K562 (cell line): Measurements from ENCODE around the gene PRXL2A. TPM values are rescaled to one million over a fixed set of nuclear protein-coding genes. Genes with fewer than 3 reads are reported as not detected.

ENCODE experiments used
- ATAC-seq: fragments of 200-7000 bp; cut with Tn5 transposase; 3 replicates; pipeline ENCODE4 v1.9.1; 2020; ENCODE audit warnings: moderate library complexity
- BruUV-seq: library from RNA; stranded (reverse); fragments of 400-500 nt; replicated peaks from 2 replicates; lab custom pipeline; 2021; lab: Mats Ljungman, UMichigan
- CTCF ChIA-PET: fragments of 300-600 bp; formaldehyde crosslinking; extraction: SDS; loops from one replicate; lab custom pipeline; 2021; ENCODE audit warnings: low intra/inter-chr PET ratio; lab: Yijun Ruan, JAX
- POLR2A ChIA-PET: fragments of 300-600, 350-650 bp; sonication (Branson Sonifier 250); formaldehyde crosslinking; extraction: SDS; loops from one replicate; lab custom pipeline; 2021; ENCODE audit warnings: antibody characterized with exemption, inconsistent platforms; lab: Yijun Ruan, JAX
- DNase-seq, 4 experiments: peaks; one replicate each; pipeline versions ENCODE4 v3.0.0 to v3.0.0-alpha.2; 2011 to 2018; ENCODE audit warnings: low spot score in 3 of 4, mixed read lengths in 3 of 4; ENCODE audit errors: extremely low read depth in 1 of 4
- FAIRE-seq: peaks from 2 replicates; lab custom pipeline; 2011; peaks lifted over from hg19 to GRCh38; lab: Jason Lieb, UNC
- H2AFZ ChIP-seq: 2 replicates; pipeline ENCODE4 v1.6.0; 2011; ENCODE audit warnings: low read depth, low read length, control low read depth, inconsistent platforms
- H3K27ac ChIP-seq: fragments of 200-600 bp; 3 replicates; pipeline ENCODE4 v1.8.0; 2011; ENCODE audit warnings: low read depth, mild to moderate bottlenecking, control low read depth, inconsistent platforms, low read length, moderate library complexity, mixed read lengths; ENCODE audit errors: extremely low read depth
- H3K27me3 ChIP-seq, 2 experiments: fragments of 300-600 bp in 1 of 2; 2 replicates in 1 of 2; 3 replicates in 1 of 2; pipeline versions ENCODE4 v1.6.0 to v1.8.0; 2011; ENCODE audit warnings: inconsistent platforms in 2 of 2, low read length in 2 of 2, mild to moderate bottlenecking in 1 of 2, mixed read lengths in 1 of 2, moderate library complexity in 1 of 2; ENCODE audit not compliant: control insufficient read depth in 2 of 2, insufficient read depth in 2 of 2
- H3K36me3 ChIP-seq: fragments of 300-600 bp; 3 replicates; pipeline ENCODE4 v1.8.0; 2011; ENCODE audit warnings: mild to moderate bottlenecking, low read length, inconsistent platforms; ENCODE audit not compliant: control insufficient read depth, insufficient read depth
- H3K4me1 ChIP-seq, 2 experiments: fragments of 200-600 bp in 1 of 2; replicated peaks in 1 of 2; 2 replicates in 1 of 2; 3 replicates in 1 of 2; pipeline versions ENCODE4 v1.5.1 to v1.8.0; 2011; ENCODE audit warnings: inconsistent platforms in 2 of 2, low read length in 2 of 2, mild to moderate bottlenecking in 1 of 2, mixed read lengths in 1 of 2, moderate library complexity in 1 of 2; ENCODE audit not compliant: control insufficient read depth in 2 of 2, insufficient read depth in 2 of 2
- H3K4me2 ChIP-seq: 2 replicates; pipeline ENCODE4 v1.6.1; 2011; ENCODE audit warnings: low read length, control low read depth, inconsistent platforms, mixed read lengths; ENCODE audit not compliant: insufficient read depth
- H3K4me3 ChIP-seq: fragments of 200-600 bp; sonication (generic), shearing (Covaris generic); 2 replicates; pipeline ENCODE4 v1.5.1; 2016; ENCODE audit warnings: control low read depth, inconsistent platforms
- H3K79me2 ChIP-seq: fragments of 200-600 bp; 3 replicates; pipeline ENCODE4 v1.8.0; 2011; ENCODE audit warnings: low read length, inconsistent platforms; ENCODE audit not compliant: control insufficient read depth, insufficient read depth
- H3K9ac ChIP-seq, 2 experiments: 2 replicates each; pipeline versions ENCODE4 v1.6.0 to v1.6.1; 2011; ENCODE audit warnings: low read depth in 2 of 2, low read length in 2 of 2, control low read depth in 1 of 2, inconsistent platforms in 1 of 2, mild to moderate bottlenecking in 1 of 2, mixed read lengths in 1 of 2; ENCODE audit not compliant: insufficient read depth in 1 of 2
- H3K9me1 ChIP-seq: one replicate; pipeline ENCODE4 v1.6.0; 2011; ENCODE audit warnings: inconsistent platforms, mild to moderate bottlenecking, low read length, moderate library complexity; ENCODE audit not compliant: control insufficient read depth, insufficient read depth
- H3K9me3 ChIP-seq: replicated peaks from 2 replicates; pipeline ENCODE4 v1.5.1; 2011; ENCODE audit warnings: low read depth, low read length, inconsistent platforms; ENCODE audit not compliant: control insufficient read depth, insufficient read depth
- H4K20me1 ChIP-seq: replicated peaks from 2 replicates; pipeline ENCODE4 v1.6.1; 2011; ENCODE audit warnings: low read length, inconsistent platforms, mixed read lengths; ENCODE audit not compliant: control insufficient read depth, insufficient read depth
- BRF1 ChIP-seq: IDR thresholded peaks from 3 replicates; pipeline ENCODE4 v1.6.1; 2011; ENCODE audit warnings: borderline replicate concordance, mild to moderate bottlenecking; ENCODE audit not compliant: insufficient read length; ENCODE audit errors: extremely low read depth
- XRCC3 ChIP-seq: fragments of 450-650 bp; IDR thresholded peaks from 2 replicates; pipeline ENCODE4 v1.6.1; 2017; ENCODE audit warnings: mild to moderate bottlenecking, moderate library complexity
- ZBTB12 ChIP-seq: fragments of 250-450 bp; sonication (Bioruptor Pico); IDR thresholded peaks from 2 replicates; pipeline ENCODE4 v1.4.0; 2020
- ZNF184 ChIP-seq: sonication (generic); formaldehyde crosslinking; IDR thresholded peaks from 2 replicates; pipeline ENCODE4 v1.5.0; 2020; ENCODE audit warnings: missing genetic modification reagents
- ZNF444 ChIP-seq: fragments of 250-450 bp; sonication (Bioruptor Pico); IDR thresholded peaks from 2 replicates; pipeline ENCODE4 v1.4.0; 2020; ENCODE audit warnings: mild to moderate bottlenecking, moderate library complexity
- ZNF668 ChIP-seq: fragments of 250-450 bp; sonication (Bioruptor Pico); IDR thresholded peaks from 2 replicates; pipeline ENCODE4 v1.8.0; 2022; ENCODE audit warnings: mild to moderate bottlenecking, inconsistent platforms
- WGBS: fragments of 100-300 bp; shearing (Covaris generic); methylation state at CpG from one replicate; pipeline ENCODE4 v1.1.6; 2016; ENCODE audit warnings: low coverage, mixed read lengths; ENCODE audit not compliant: insufficient coverage; ENCODE audit errors: missing lambda C conversion rate; 5-methylcytosine and 5-hydroxymethylcytosine counted together
- in situ Hi-C: fragments of 300-500 bp; cut with MboI; formaldehyde crosslinking; loops from 4 replicates; pipeline ENCODE4 v1.15.0; 2018; ENCODE audit warnings: inconsistent platforms, mixed read lengths
- intact Hi-C: fragments of 100-400 bp; cut with micrococcal nuclease; formaldehyde crosslinking; loops from 2 replicates; pipeline ENCODE4 v1.14.2; 2022
- polyA plus RNA-seq, 8 experiments: library from polyadenylated mRNA; depleted of rRNA in 4 of 8; stranded (reverse) in 5 of 8; unstranded in 3 of 8; fragments of >200 nt; fragmentation: Nextera tagmentation in 2 of 8; fragmentation: Illumina TruSeq in 1 of 8; extraction: Ambion mirVana in 2 of 8; extraction: Trizol in 1 of 8; gene quantifications; 2 replicates each; pipeline versions ENCODE4 v1.2.1 to v1.2.3, GENCODE V29; 2011 to 2014; ENCODE audit warnings: inconsistent platforms in 1 of 8, missing spikeins in 1 of 8
- total RNA-seq, 7 experiments: library from RNA; depleted of rRNA in 6 of 7; stranded (reverse); fragments of >200 nt in 6 of 7; fragmentation: Illumina TruSeq in 2 of 7; extraction: Trizol in 2 of 7; gene quantifications; 2 replicates each; pipeline versions ENCODE4 v1.2.1 to v1.2.3, GENCODE V29; 2011 to 2021; ENCODE audit warnings: low replicate concordance in 1 of 7

Gene PRXL2A
- total and polyA plus RNA-seq, 9 of the 15 experiments (the other 6 are each of a cell fraction or from before 2014, with no cell fraction given) = 0.14 to 1.2 (median 0.75) TPM

DNA sequence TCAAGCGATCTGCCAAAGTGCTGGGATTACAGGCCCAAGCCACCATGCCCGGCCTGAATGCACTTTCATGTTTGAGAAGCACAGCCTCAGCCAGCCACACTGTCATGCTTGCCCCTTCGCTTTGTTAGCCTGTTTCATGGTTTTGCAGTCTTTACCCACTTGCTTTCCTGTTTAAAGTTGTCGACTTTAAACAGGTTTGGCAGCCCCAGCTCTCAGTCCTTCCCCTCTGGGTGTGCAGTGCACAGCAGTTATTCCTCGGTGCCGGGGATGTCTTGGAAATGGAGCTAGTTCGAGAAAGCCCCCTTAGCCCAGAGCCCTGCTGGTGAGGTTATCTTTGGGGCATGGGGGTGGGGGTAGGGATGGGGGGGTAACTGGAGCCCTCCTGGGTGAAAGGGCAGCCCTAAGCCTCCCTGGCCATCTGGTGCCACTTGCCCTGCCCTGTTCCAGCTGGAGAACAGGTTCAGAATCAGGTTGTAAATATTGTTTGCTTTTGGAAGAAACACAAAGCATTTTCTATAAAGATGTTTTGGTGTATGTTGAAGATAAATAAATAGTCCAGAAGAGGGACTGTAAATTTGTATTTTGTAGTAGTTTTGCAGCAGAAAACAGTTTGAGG, 60.6 kb downstream of the PRXL2A start:
- peak overlapping the region in 1 of 2 experiments; percentile 62; a peak in 1 of 4 replicates for H3K9ac ChIP-seq
- DNase-seq (no peak), FAIRE-seq (no peak), ATAC-seq (no peak)
- H3K4me3 ChIP-seq = no peak overlapping the region
- H3K79me2 ChIP-seq = peaks cover 98% of the 10 kb centered on the region
- H3K27me3 ChIP-seq = no peaks in the 10 kb centered on the region
- in situ Hi-C loops (no loop called here), intact Hi-C loops (no loop called here)
- TF ChIP-seq ZNF444 (no peak), ZBTB12 (CRISPR knock-in tag) (no peak), BRF1 (no peak), XRCC3 (no peak), ZNF668 (no peak), ZNF184 (no peak)
- H3K27ac ChIP-seq = no peak overlapping the region
- H3K4me2 ChIP-seq = no peak overlapping the region
- H3K36me3 ChIP-seq = peaks cover 64% of the 10 kb centered on the region
- peaks cover 3% of the 10 kb centered on the region; the same call in 1 of the 2 replicates for H4K20me1 ChIP-seq
- TSS peak; percentile 13 for BruUV-seq
- ChIA-PET POLR2A (interaction anchor here (0.6 to 2.6 kb wide), 5 partner anchors 8 to 248 kb away, joined by 3 to 19 read pairs (median 6); no protein-coding TSS in a partner anchor), CTCF (no interaction called here)
- H2AFZ ChIP-seq = no peak overlapping the region
- H3K9me1 ChIP-seq = no peaks in the 10 kb centered on the region
- H3K4me1 ChIP-seq = peaks cover 36 to 47% of the 10 kb centered on the region in 2 experiments
- 80% methylated on average over 7 of the region's 7 CpGs for WGBS
- no peaks in the 10 kb centered on the region for H3K9me3 ChIP-seq
